ENCODE measurements around the gene EDARADD.

DNA sequence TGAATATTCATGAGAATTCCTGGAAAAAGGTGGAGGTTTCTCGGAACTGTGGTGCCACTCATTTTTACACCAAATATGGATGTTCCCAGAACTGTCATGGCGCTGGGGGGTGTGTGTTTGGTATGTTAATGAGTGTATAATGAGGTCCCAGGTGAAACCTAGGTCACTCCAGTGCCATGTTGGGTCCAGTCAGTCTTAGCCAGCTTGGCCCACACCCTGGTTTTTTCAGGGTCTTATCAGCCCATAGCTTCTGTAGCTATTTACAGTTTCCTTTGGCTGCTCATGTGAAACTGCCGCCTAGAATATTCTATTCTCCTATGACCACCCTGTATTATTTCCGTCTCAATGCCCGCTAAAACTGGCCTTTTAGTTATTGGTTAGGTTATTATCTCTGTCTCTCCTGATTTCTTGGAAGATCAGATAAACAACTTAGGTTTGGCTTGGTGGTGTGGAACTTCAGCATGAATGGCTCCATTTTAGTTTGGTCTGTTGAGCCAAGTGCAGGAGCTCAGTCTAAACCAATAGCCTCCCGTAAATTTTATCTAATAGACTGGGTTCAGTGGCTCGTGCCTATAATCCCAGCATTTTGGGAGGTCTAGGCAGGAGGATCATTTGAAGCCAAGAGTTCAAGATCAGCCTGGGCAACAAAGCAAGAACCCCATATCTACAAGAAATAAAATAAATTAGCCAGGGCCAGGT is 42.1 kb upstream of the EDARADD start:
- TF ChIP-seq, protein P1, sequence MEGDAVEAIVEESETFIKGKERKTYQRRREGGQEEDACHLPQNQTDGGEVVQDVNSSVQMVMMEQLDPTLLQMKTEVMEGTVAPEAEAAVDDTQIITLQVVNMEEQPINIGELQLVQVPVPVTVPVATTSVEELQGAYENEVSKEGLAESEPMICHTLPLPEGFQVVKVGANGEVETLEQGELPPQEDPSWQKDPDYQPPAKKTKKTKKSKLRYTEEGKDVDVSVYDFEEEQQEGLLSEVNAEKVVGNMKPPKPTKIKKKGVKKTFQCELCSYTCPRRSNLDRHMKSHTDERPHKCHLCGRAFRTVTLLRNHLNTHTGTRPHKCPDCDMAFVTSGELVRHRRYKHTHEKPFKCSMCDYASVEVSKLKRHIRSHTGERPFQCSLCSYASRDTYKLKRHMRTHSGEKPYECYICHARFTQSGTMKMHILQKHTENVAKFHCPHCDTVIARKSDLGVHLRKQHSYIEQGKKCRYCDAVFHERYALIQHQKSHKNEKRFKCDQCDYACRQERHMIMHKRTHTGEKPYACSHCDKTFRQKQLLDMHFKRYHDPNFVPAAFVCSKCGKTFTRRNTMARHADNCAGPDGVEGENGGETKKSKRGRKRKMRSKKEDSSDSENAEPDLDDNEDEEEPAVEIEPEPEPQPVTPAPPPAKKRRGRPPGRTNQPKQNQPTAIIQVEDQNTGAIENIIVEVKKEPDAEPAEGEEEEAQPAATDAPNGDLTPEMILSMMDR (conservative IDR thresholded peaks at IDR 0.05; ENCODE audit: low read depth, low read length) = no peak
- no peak for TF ChIP-seq EZH2phosphoT487 (IDR thresholded peaks at IDR 0.05; ENCODE audit: borderline replicate concordance, low read length)

All from PC-3 (cell line).